HEK293T (cell line): Measurements from ENCODE around the gene WWOX.

ENCODE experiments used
- CTCF ChIA-PET: fragments of 350-600 bp; formaldehyde crosslinking; extraction: SDS; loops from one replicate; lab custom pipeline; 2021; ENCODE audit warnings: antibody characterized with exemption, inconsistent platforms; lab: Yijun Ruan, JAX
- POLR2A ChIA-PET: fragments of 350-600 bp; formaldehyde crosslinking; extraction: SDS; loops from one replicate; lab custom pipeline; 2020; ENCODE audit warnings: antibody characterized with exemption, inconsistent platforms; lab: Yijun Ruan, JAX
- DNase-seq: peaks from one replicate; pipeline ENCODE4 v3.0.0; 2012; ENCODE audit warnings: mixed read lengths; ENCODE audit errors: extremely low spot score
- ARNT ChIP-seq: fragments of 450-650 bp; IDR thresholded peaks from 2 replicates; pipeline ENCODE4 v1.6.1; 2017; ENCODE audit warnings: mild to moderate bottlenecking
- BHLHE40 ChIP-seq: fragments of 450-650 bp; IDR thresholded peaks from 2 replicates; pipeline ENCODE4 v1.6.1; 2016; ENCODE audit warnings: mild to moderate bottlenecking, moderate library complexity, borderline replicate concordance
- CTBP1 ChIP-seq: fragments of 450-650 bp; IDR thresholded peaks from 2 replicates; pipeline ENCODE4 v1.6.1; 2016; ENCODE audit warnings: borderline replicate concordance
- ELF4 ChIP-seq: fragments of 450-650 bp; IDR thresholded peaks from 2 replicates; pipeline ENCODE4 v1.6.1; 2017; ENCODE audit warnings: antibody characterized with exemption
- FOXA1 ChIP-seq: fragments of 450-650 bp; IDR thresholded peaks from 2 replicates; pipeline ENCODE4 v1.6.1; 2016; ENCODE audit warnings: mild to moderate bottlenecking
- FOXK2 ChIP-seq: fragments of 450-650 bp; IDR thresholded peaks from 2 replicates; pipeline ENCODE4 v1.6.1; 2016; ENCODE audit warnings: mild to moderate bottlenecking
- FOXM1 ChIP-seq: fragments of 450-650 bp; IDR thresholded peaks from 2 replicates; pipeline ENCODE4 v1.6.1; 2017; ENCODE audit warnings: mild to moderate bottlenecking, borderline replicate concordance
- HDGF ChIP-seq: fragments of 450-650 bp; IDR thresholded peaks from 2 replicates; pipeline ENCODE4 v1.6.1; 2017; ENCODE audit warnings: antibody characterized with exemption, borderline replicate concordance
- L3MBTL2 ChIP-seq: fragments of 450-650 bp; conservative IDR thresholded peaks from 2 replicates; pipeline ENCODE4 v1.6.1; 2016; ENCODE audit warnings: mild to moderate bottlenecking
- LEF1 ChIP-seq: fragments of 450-650 bp; IDR thresholded peaks from 2 replicates; pipeline ENCODE4 v1.6.1; 2017; ENCODE audit warnings: mild to moderate bottlenecking, borderline replicate concordance
- NFRKB ChIP-seq: fragments of 450-650 bp; IDR thresholded peaks from 2 replicates; pipeline ENCODE4 v1.6.1; 2016; ENCODE audit warnings: mild to moderate bottlenecking, moderate library complexity
- PKNOX1 ChIP-seq: fragments of 450-650 bp; IDR thresholded peaks from 2 replicates; pipeline ENCODE4 v1.6.1; 2016
- SP1 ChIP-seq: fragments of 450-650 bp; IDR thresholded peaks from 2 replicates; pipeline ENCODE4 v1.6.1; 2017
- SUZ12 ChIP-seq: fragments of 450-650 bp; IDR thresholded peaks from 2 replicates; pipeline ENCODE4 v1.6.1; 2016; ENCODE audit warnings: mild to moderate bottlenecking
- TARDBP ChIP-seq: fragments of 450-650 bp; IDR thresholded peaks from 2 replicates; pipeline ENCODE4 v1.6.1; 2016
- ZNF384 ChIP-seq: fragments of 450-650 bp; IDR thresholded peaks from 2 replicates; pipeline ENCODE4 v1.6.1; 2016

The WWOX gene

GRCh38 chr16:78478267-78478861, 378.9 kb downstream of the WWOX start:
- peak; percentile 28 for DNase-seq
- ChIA-PET POLR2A (no interaction called here), CTCF (interaction anchor here (0.6 to 0.9 kb wide), 3 partner anchors 37 to 1706 kb away, joined by 3 to 6 read pairs (median 4); no protein-coding TSS in a partner anchor)
- TF ChIP-seq ARNT: no peak
- TF ChIP-seq BHLHE40: no peak
- TF ChIP-seq SP1: no peak
- TF ChIP-seq NFRKB: no peak
- TF ChIP-seq FOXA1: no peak
- no peak for TF ChIP-seq PKNOX1
- TF ChIP-seq FOXM1: no peak
- TF ChIP-seq ZNF384: no peak
- TF ChIP-seq LEF1: no peak
- no peak for TF ChIP-seq L3MBTL2
- TF ChIP-seq TARDBP: no peak
- no peak for TF ChIP-seq ELF4
- TF ChIP-seq CTBP1: no peak
- TF ChIP-seq FOXK2: no peak
- TF ChIP-seq HDGF: no peak
- TF ChIP-seq SUZ12: no peak

- no peak for TF ChIP-seq SUZ12
- no peak for TF ChIP-seq ARNT
- no peak for TF ChIP-seq BHLHE40
- no peak for TF ChIP-seq NFRKB
- no peak for TF ChIP-seq FOXM1
- no peak for TF ChIP-seq ZNF384
- no peak for TF ChIP-seq SP1
- TF ChIP-seq HDGF: no peak
- no peak for TF ChIP-seq PKNOX1
- no peak for TF ChIP-seq FOXA1
- TF ChIP-seq L3MBTL2: no peak
- no peak for TF ChIP-seq CTBP1
- no peak for TF ChIP-seq LEF1
- TF ChIP-seq ELF4: no peak
- no peak for TF ChIP-seq TARDBP
- no peak for TF ChIP-seq FOXK2
- no peak for DNase-seq
- POLR2A ChIA-PET: no interaction called here
- CTCF ChIA-PET: no interaction called here
Observed at GRCh38 chr16:78479723-78480122, 380.3 kb downstream of the WWOX start.

- POLR2A ChIA-PET: no interaction called here
- no peak for DNase-seq
- TF ChIP-seq SP1 (no peak), SUZ12 (no peak), PKNOX1 (no peak), LEF1 (no peak), L3MBTL2 (no peak), CTBP1 (no peak), ELF4 (no peak), NFRKB (no peak), TARDBP (no peak)
- CTCF ChIA-PET: no interaction called here
Observed at GRCh38 chr16:78480588-78480987, 381.1 kb downstream of the WWOX start.

GRCh38 chr16:78483124-78483992, 383.9 kb downstream of the WWOX start:
- POLR2A ChIA-PET: no interaction called here
- peak; percentile 26 for DNase-seq
- TF ChIP-seq CTBP1 (no peak), PKNOX1 (peak; percentile 66), ZNF384 (0 out of 2 replicates have a peak, but pooled peaks have one; percentile 39), SP1 (no peak)
- CTCF ChIA-PET: no interaction called here

- DNase-seq: no peak
- ChIA-PET POLR2A (no interaction called here), CTCF (no interaction called here)
- TF ChIP-seq BHLHE40 (no peak), ELF4 (no peak), FOXM1 (no peak), PKNOX1 (no peak), CTBP1 (no peak), LEF1 (no peak), FOXA1 (no peak), HDGF (no peak), L3MBTL2 (no peak), SUZ12 (no peak), TARDBP (no peak), SP1 (no peak), FOXK2 (no peak), ZNF384 (no peak), ARNT (no peak), NFRKB (no peak)
Observed at GRCh38 chr16:78484509-78485058, 385.1 kb downstream of the WWOX start.
